Neuronal stem cell (in vitro differentiated cells): ENCODE data around the gene OPN1MW.
"Not testable (repeated sequence)": the region's sequence is repeated elsewhere in the genome, so short reads cannot be mapped to it uniquely, and the experiment has no call there.

Experiments used
- DNase-seq: peaks from one replicate; pipeline ENCODE4 v3.0.0-alpha.2; 2013; ENCODE audit warnings: low spot score
- H2AFZ ChIP-seq: one replicate; pipeline ENCODE4 v1.6.1; 2013; ENCODE audit warnings: mild to moderate bottlenecking, low read length, inconsistent platforms
- H2AK5ac ChIP-seq: 2 replicates; pipeline ENCODE4 v1.6.1; 2013; ENCODE audit warnings: low read depth, mild to moderate bottlenecking, inconsistent platforms, low read length, moderate library complexity, mixed read lengths
- H2BK120ac ChIP-seq: 2 replicates; pipeline ENCODE4 v1.6.1; 2013; ENCODE audit warnings: low read depth, mild to moderate bottlenecking, inconsistent platforms, low read length, moderate library complexity, mixed read lengths
- H2BK12ac ChIP-seq: one replicate; pipeline ENCODE4 v1.6.1; 2013; ENCODE audit warnings: low read length, inconsistent platforms
- H2BK15ac ChIP-seq: 2 replicates; pipeline ENCODE4 v1.6.1; 2013; ENCODE audit warnings: mild to moderate bottlenecking, low read length, inconsistent platforms, mixed read lengths
- H2BK5ac ChIP-seq: one replicate; pipeline ENCODE4 v1.6.1; 2013; ENCODE audit warnings: inconsistent platforms, mild to moderate bottlenecking, low read length, moderate library complexity
- H3K14ac ChIP-seq: one replicate; pipeline ENCODE4 v1.6.1; 2013; ENCODE audit warnings: low read length, inconsistent platforms
- H3K18ac ChIP-seq: 2 replicates; pipeline ENCODE4 v1.6.1; 2013; ENCODE audit warnings: low read length, inconsistent platforms
- H3K23ac ChIP-seq: 2 replicates; pipeline ENCODE4 v1.6.1; 2013; ENCODE audit warnings: low read depth, mild to moderate bottlenecking, mixed read lengths, low read length, inconsistent platforms; ENCODE audit not compliant: poor library complexity
- H3K27ac ChIP-seq: replicated peaks from 3 replicates; pipeline ENCODE4 v1.5.1; 2013; ENCODE audit warnings: low read length, inconsistent platforms
- H3K27me3 ChIP-seq, 3 experiments: 2 replicates each; pipeline ENCODE4 v1.6.1; 2013; ENCODE audit warnings: low read length in 3 of 3, mild to moderate bottlenecking in 2 of 3, inconsistent platforms in 1 of 3, low read depth in 1 of 3, mixed read lengths in 1 of 3, moderate library complexity in 1 of 3; ENCODE audit not compliant: control insufficient read depth in 3 of 3, insufficient read depth in 3 of 3
- H3K36me3 ChIP-seq, 2 donors: replicated peaks in 1 of 2; 2 replicates each; pipeline ENCODE4 v1.6.1; 2013; ENCODE audit warnings: low read length in 2 of 2; ENCODE audit not compliant: control insufficient read depth in 2 of 2, insufficient read depth in 2 of 2
- H3K4ac ChIP-seq: 2 replicates; pipeline ENCODE4 v1.6.1; 2013; ENCODE audit warnings: inconsistent platforms, mild to moderate bottlenecking, low read length, moderate library complexity
- H3K4me1 ChIP-seq, 2 donors: 1 replicate in 1 of 2; 2 replicates in 1 of 2; pipeline ENCODE4 v1.6.1; 2013; ENCODE audit warnings: low read length in 2 of 2, low read depth in 1 of 2; ENCODE audit not compliant: control insufficient read depth in 2 of 2, insufficient read depth in 1 of 2
- H3K4me2 ChIP-seq: one replicate; pipeline ENCODE4 v1.6.1; 2013; ENCODE audit warnings: mild to moderate bottlenecking, low read length, inconsistent platforms; ENCODE audit not compliant: insufficient read depth, poor library complexity, severe bottlenecking
- H3K4me3 ChIP-seq, 2 donors: 2 replicates each; pipeline ENCODE4 v1.5.1; 2013; ENCODE audit warnings: low read length in 2 of 2, mild to moderate bottlenecking in 2 of 2, inconsistent platforms in 1 of 2, moderate library complexity in 1 of 2
- H3K79me1 ChIP-seq: one replicate; pipeline ENCODE4 v1.6.1; 2013; ENCODE audit warnings: low read depth, mild to moderate bottlenecking, inconsistent platforms, low read length, moderate library complexity
- H3K9ac ChIP-seq: one replicate; pipeline ENCODE4 v1.6.1; 2013; ENCODE audit warnings: mild to moderate bottlenecking, low read depth, low read length, inconsistent platforms; ENCODE audit not compliant: poor library complexity
- H3K9me3 ChIP-seq, 2 donors: replicated peaks in 1 of 2; 2 replicates each; pipeline versions ENCODE3 to v1.6.1; 2013; ENCODE audit warnings: low read length in 2 of 2, mild to moderate bottlenecking in 2 of 2, inconsistent platforms in 1 of 2, low read depth in 1 of 2, mixed read lengths in 1 of 2, moderate library complexity in 1 of 2; ENCODE audit not compliant: control insufficient read depth in 2 of 2, insufficient read depth in 1 of 2
- H4K8ac ChIP-seq: one replicate; pipeline ENCODE4 v1.6.1; 2013; ENCODE audit warnings: low read depth, mild to moderate bottlenecking, inconsistent platforms, low read length, moderate library complexity
- H4K91ac ChIP-seq: one replicate; pipeline ENCODE4 v1.6.1; 2013; ENCODE audit warnings: low read length, low read depth, mild to moderate bottlenecking, inconsistent platforms; ENCODE audit not compliant: poor library complexity
- WGBS, 2 donors: extraction: QIAGEN DNeasy Blood & Tissue Kit; methylation state at CpG; one replicate each; pipeline ENCODE4 v1.1.7; 2013; ENCODE audit warnings: missing lambda C conversion rate in 2 of 2, mixed read lengths in 1 of 2; ENCODE audit not compliant: insufficient read length in 2 of 2, insufficient replicate concordance in 1 of 2; ENCODE audit errors: extremely low coverage in 2 of 2; 5-methylcytosine and 5-hydroxymethylcytosine counted together

OPN1MW gene

DNA sequence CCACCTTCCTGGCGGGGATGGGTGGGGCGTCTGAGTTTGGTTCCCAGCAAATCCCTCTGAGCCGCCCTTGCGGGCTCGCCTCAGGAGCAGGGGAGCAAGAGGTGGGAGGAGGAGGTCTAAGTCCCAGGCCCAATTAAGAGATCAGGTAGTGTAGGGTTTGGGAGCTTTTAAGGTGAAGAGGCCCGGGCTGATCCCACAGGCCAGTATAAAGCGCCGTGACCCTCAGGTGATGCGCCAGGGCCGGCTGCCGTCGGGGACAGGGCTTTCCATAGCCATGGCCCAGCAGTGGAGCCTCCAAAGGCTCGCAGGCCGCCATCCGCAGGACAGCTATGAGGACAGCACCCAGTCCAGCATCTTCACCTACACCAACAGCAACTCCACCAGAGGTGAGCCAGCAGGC lies 38.4 kb upstream of the OPN1MW start, which contains the start of gene OPN1LW:
TSS of gene OPN1LW (plus strand) at position 234 of the 400 bp plus-strand sequence. CDS start at position 275, 41 bp downstream.
- H3K27me3 ChIP-seq = peaks cover 0 to 43% (median 0%) of the 10 kb centered on the region in 3 experiments
- H4K8ac ChIP-seq, H2BK5ac ChIP-seq, H3K18ac ChIP-seq, H3K4ac ChIP-seq, H3K79me1 ChIP-seq, H2BK15ac ChIP-seq, H3K27ac ChIP-seq, DNase-seq, H3K9me3 ChIP-seq, H3K4me1 ChIP-seq, H3K9ac ChIP-seq, H3K23ac ChIP-seq, H3K4me3 ChIP-seq, H2BK12ac ChIP-seq, H3K4me2 ChIP-seq, H3K14ac ChIP-seq, H2AK5ac ChIP-seq, H2AFZ ChIP-seq, H4K91ac ChIP-seq, H3K36me3 ChIP-seq, H2BK120ac ChIP-seq: not testable (repeated sequence)
- WGBS, 2 donors = no CpG with 5 or more reads among the region's 15 CpGs

- H3K9me3 ChIP-seq, H2BK12ac ChIP-seq, H3K27me3 ChIP-seq, H3K79me1 ChIP-seq, H3K36me3 ChIP-seq, H2AFZ ChIP-seq, H3K4me1 ChIP-seq, H4K8ac ChIP-seq, H3K18ac ChIP-seq, H3K27ac ChIP-seq, H2BK15ac ChIP-seq, H3K4me3 ChIP-seq, H2BK120ac ChIP-seq, H4K91ac ChIP-seq, H3K23ac ChIP-seq, H3K14ac ChIP-seq, DNase-seq, H2AK5ac ChIP-seq, H2BK5ac ChIP-seq, H3K9ac ChIP-seq, H3K4ac ChIP-seq, H3K4me2 ChIP-seq: not testable (repeated sequence)
- WGBS, 2 donors = no CpG with 5 or more reads among the region's 6 CpGs
These were observed 31.4 kb upstream of the OPN1MW start for GRCh38 chrX:154151030-154151429.

GRCh38 chrX:154156221-154156620 lies 26.2 kb upstream of the OPN1MW start:
- H3K4ac ChIP-seq, H3K79me1 ChIP-seq, H3K27me3 ChIP-seq, H3K4me1 ChIP-seq, H3K18ac ChIP-seq, H2AFZ ChIP-seq, H2AK5ac ChIP-seq, H3K9me3 ChIP-seq, H2BK12ac ChIP-seq, H3K14ac ChIP-seq, H3K4me2 ChIP-seq, H3K4me3 ChIP-seq, H2BK5ac ChIP-seq, H2BK120ac ChIP-seq, H3K27ac ChIP-seq, H3K9ac ChIP-seq, H3K36me3 ChIP-seq, DNase-seq, H4K8ac ChIP-seq, H3K23ac ChIP-seq, H2BK15ac ChIP-seq, H4K91ac ChIP-seq: not testable (repeated sequence)
- no CpG with 5 or more reads among the region's 11 CpGs for WGBS, 2 donors

DNA sequence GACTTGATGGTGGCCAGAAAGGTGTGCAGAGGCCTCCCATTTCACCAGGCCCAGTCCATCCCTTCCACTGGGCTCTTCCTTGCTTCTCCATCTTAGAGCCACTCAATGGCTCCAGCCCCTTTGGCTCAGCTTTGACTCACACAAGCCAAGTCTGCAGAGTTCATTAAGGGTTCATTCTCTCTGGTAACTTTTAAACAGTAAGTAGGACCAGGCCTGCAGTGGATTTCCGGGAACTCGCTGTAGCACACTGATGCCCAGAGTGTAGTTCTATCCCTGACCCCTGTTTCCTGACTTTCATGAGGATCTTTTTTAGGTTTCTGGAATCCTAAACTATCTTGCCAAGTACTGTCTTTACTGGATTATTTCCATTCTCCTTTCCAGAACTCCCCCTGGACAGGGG lies 25.2 kb upstream of the OPN1MW start:
- not testable (repeated sequence) for H3K23ac ChIP-seq, H3K9me3 ChIP-seq, H3K9ac ChIP-seq, H3K14ac ChIP-seq, H2BK15ac ChIP-seq, H2AK5ac ChIP-seq, H2BK12ac ChIP-seq, H3K4me1 ChIP-seq, H3K27me3 ChIP-seq, H2BK120ac ChIP-seq, H2AFZ ChIP-seq, H3K4me2 ChIP-seq, H3K18ac ChIP-seq, H3K4ac ChIP-seq, DNase-seq, H4K8ac ChIP-seq, H3K79me1 ChIP-seq, H4K91ac ChIP-seq, H2BK5ac ChIP-seq, H3K27ac ChIP-seq, H3K4me3 ChIP-seq, H3K36me3 ChIP-seq
- WGBS, 2 donors = no CpG with 5 or more reads among the region's 2 CpGs
